ENCODE measurements around the gene TOM1L2.
A peak's percentile ranks its signal among the peaks of the same experiment; 100 is the strongest.

The TOM1L2 gene

GRCh38 chr17:17989618-17990017 is 17.4 kb upstream of the TOM1L2 start:
- H3K4me1 ChIP-seq = peaks cover 0 to 11% (median 8%) of the 10 kb centered on the region in 10 experiments; a peak in 14 of 20 replicates
- H3K27me3 ChIP-seq = no peaks in the 10 kb centered on the region
- TF ChIP-seq Cebpa-rat (IDR thresholded peaks at IDR 0.05) = no peak
- no peak overlapping the region for H3K27ac ChIP-seq
- no peak overlapping the region for H3K4me3 ChIP-seq
- no peaks in the 10 kb centered on the region for H3K9me3 ChIP-seq (replicated peaks in 1 of 11)
- no peak overlapping the region for H3K4me2 ChIP-seq
- no peaks in the 10 kb centered on the region; a peak in 1 of 22 replicates for H4K20me1 ChIP-seq
- H3K36me3 ChIP-seq = no peaks in the 10 kb centered on the region
- no peak overlapping the region for H3K9ac ChIP-seq

- H3K4me3 ChIP-seq = no peak overlapping the region
- H3K27me3 ChIP-seq = no peaks in the 10 kb centered on the region
- TF ChIP-seq Cebpa-rat (IDR thresholded peaks at IDR 0.05) = no peak
- H3K9ac ChIP-seq = no peak overlapping the region
- no peaks in the 10 kb centered on the region; a peak in 1 of 22 replicates for H4K20me1 ChIP-seq
- no peaks in the 10 kb centered on the region for H3K36me3 ChIP-seq
- no peak overlapping the region for H3K27ac ChIP-seq
- H3K9me3 ChIP-seq (replicated peaks in 1 of 11) = no peaks in the 10 kb centered on the region
- H3K4me1 ChIP-seq = peaks cover 0 to 6% (median 3%) of the 10 kb centered on the region in 10 experiments; a peak in 9 of 20 replicates
- H3K4me2 ChIP-seq = no peak overlapping the region
Measured at GRCh38 chr17:17989081-17989480, 16.9 kb upstream of the TOM1L2 start.

- H3K4me3 ChIP-seq = no peak overlapping the region
- no peak overlapping the region for H3K4me2 ChIP-seq
- no peaks in the 10 kb centered on the region for H3K36me3 ChIP-seq
- no peak overlapping the region for H3K27ac ChIP-seq
- peaks cover 0 to under 1% (median 0%) of the 10 kb centered on the region in 10 experiments; a peak in 1 of 20 replicates for H3K4me1 ChIP-seq
- H3K9ac ChIP-seq = no peak overlapping the region
- no peak for TF ChIP-seq Cebpa-rat (IDR thresholded peaks at IDR 0.05)
- H4K20me1 ChIP-seq = no peaks in the 10 kb centered on the region; a peak in 1 of 22 replicates
- H3K27me3 ChIP-seq = no peaks in the 10 kb centered on the region
- H3K9me3 ChIP-seq (replicated peaks in 1 of 11) = no peaks in the 10 kb centered on the region
Measured at GRCh38 chr17:17988427-17988945, 16.3 kb upstream of the TOM1L2 start.

- Histone ChIP-seq H3K4me3 (no peak overlapping the region), H3K27me3 (no peaks in the 10 kb centered on the region), H3K4me2 (no peak overlapping the region), H3K9me3 (replicated peaks in 1 of 11) (no peaks in the 10 kb centered on the region), H3K9ac (no peak overlapping the region), H3K27ac (no peak overlapping the region), H4K20me1 (no peaks in the 10 kb centered on the region; a peak in 1 of 22 replicates), H3K4me1 (no peaks in the 10 kb centered on the region; a peak in 1 of 20 replicates), H3K36me3 (no peaks in the 10 kb centered on the region)
- TF ChIP-seq Cebpa-rat (IDR thresholded peaks at IDR 0.05) = no peak
Measured at GRCh38 chr17:17987901-17988300, 15.7 kb upstream of the TOM1L2 start.

GRCh38 chr17:17987187-17987896 is 15.1 kb upstream of the TOM1L2 start:
- Histone ChIP-seq H3K27me3 (no peaks in the 10 kb centered on the region), H3K4me2 (no peak overlapping the region), H4K20me1 (no peaks in the 10 kb centered on the region; a peak in 1 of 22 replicates), H3K4me1 (no peaks in the 10 kb centered on the region; a peak in 1 of 20 replicates), H3K4me3 (no peak overlapping the region), H3K9ac (no peak overlapping the region), H3K27ac (no peak overlapping the region), H3K9me3 (replicated peaks in 1 of 11) (no peaks in the 10 kb centered on the region), H3K36me3 (no peaks in the 10 kb centered on the region)
- no peak for TF ChIP-seq Cebpa-rat (IDR thresholded peaks at IDR 0.05)

GRCh38 chr17:17985555-17985954 is 13.4 kb upstream of the TOM1L2 start:
- H3K9me3 ChIP-seq (replicated peaks in 1 of 11) = no peaks in the 10 kb centered on the region
- H3K4me1 ChIP-seq = no peaks in the 10 kb centered on the region; a peak in 1 of 20 replicates
- H3K36me3 ChIP-seq = no peaks in the 10 kb centered on the region
- H4K20me1 ChIP-seq = no peaks in the 10 kb centered on the region; a peak in 1 of 22 replicates
- H3K9ac ChIP-seq = peak overlapping the region in 1 of 11 experiments; percentile 31; a peak in 2 of 22 replicates
- H3K4me3 ChIP-seq = no peak overlapping the region
- no peak for TF ChIP-seq Cebpa-rat (IDR thresholded peaks at IDR 0.05)
- H3K4me2 ChIP-seq = no peak overlapping the region
- H3K27ac ChIP-seq = no peak overlapping the region
- H3K27me3 ChIP-seq = no peaks in the 10 kb centered on the region

GRCh38 chr17:17985153-17985552 is 13.0 kb upstream of the TOM1L2 start:
- Histone ChIP-seq H3K4me3 (no peak overlapping the region), H3K4me2 (no peak overlapping the region), H4K20me1 (no peaks in the 10 kb centered on the region; a peak in 1 of 22 replicates), H3K27ac (no peak overlapping the region), H3K4me1 (no peaks in the 10 kb centered on the region; a peak in 1 of 20 replicates), H3K9ac (peak overlapping the region in 1 of 11 experiments; percentile 31; a peak in 2 of 22 replicates), H3K9me3 (replicated peaks in 1 of 11) (no peaks in the 10 kb centered on the region), H3K27me3 (no peaks in the 10 kb centered on the region), H3K36me3 (no peaks in the 10 kb centered on the region)
- no peak for TF ChIP-seq Cebpa-rat (IDR thresholded peaks at IDR 0.05)

GRCh38 chr17:17983776-17984175 is 11.6 kb upstream of the TOM1L2 start:
- Histone ChIP-seq H4K20me1 (no peaks in the 10 kb centered on the region), H3K27ac (no peak overlapping the region), H3K4me1 (peaks cover 0 to 11% (median 6%) of the 10 kb centered on the region in 10 experiments; a peak in 12 of 20 replicates), H3K27me3 (no peaks in the 10 kb centered on the region), H3K4me3 (no peak overlapping the region), H3K4me2 (no peak overlapping the region), H3K36me3 (no peaks in the 10 kb centered on the region), H3K9me3 (replicated peaks in 1 of 11) (no peaks in the 10 kb centered on the region), H3K9ac (0 out of 22 replicates have a peak overlapping the region, but pooled peaks of 1 of the 11 experiments have one; percentile 18)
- TF ChIP-seq Cebpa-rat (IDR thresholded peaks at IDR 0.05) = no peak

- no peak for TF ChIP-seq Cebpa-rat (IDR thresholded peaks at IDR 0.05)
- H4K20me1 ChIP-seq = no peaks in the 10 kb centered on the region
- peaks cover 0 to 15% (median 10%) of the 10 kb centered on the region in 10 experiments; a peak in 12 of 20 replicates for H3K4me1 ChIP-seq
- H3K4me2 ChIP-seq = no peak overlapping the region
- no peaks in the 10 kb centered on the region for H3K36me3 ChIP-seq
- H3K9me3 ChIP-seq (replicated peaks in 1 of 11) = no peaks in the 10 kb centered on the region
- H3K9ac ChIP-seq = no peak overlapping the region
- no peak overlapping the region for H3K27ac ChIP-seq
- no peaks in the 10 kb centered on the region for H3K27me3 ChIP-seq
- H3K4me3 ChIP-seq = no peak overlapping the region
Measured at GRCh38 chr17:17983376-17983775, 11.2 kb upstream of the TOM1L2 start.

Measured in BLaER1 treated with 17β-estradiol and CSF1 and Interleukin-3, amounts not matched to agents 10 nM and 100 nM (cell line).